Loucy (cell line): ENCODE measurements around the gene CCDC57.
"Not testable (repeated sequence)": the region's sequence is repeated elsewhere in the genome, so short reads cannot be mapped to it uniquely, and the experiment has no call there.

ENCODE experiments used
- H2AFZ ChIP-seq: fragments of 200-600 bp; sonication (generic); 2 replicates; pipeline ENCODE4 v1.6.0; 2016; ENCODE audit warnings: antibody characterized with exemption, mild to moderate bottlenecking, low read length, moderate library complexity
- H3F3A ChIP-seq: fragments of 200-600 bp; 2 replicates; pipeline ENCODE4 v1.6.0; 2016; ENCODE audit warnings: antibody characterized with exemption, low read depth, mild to moderate bottlenecking
- H3K27me3 ChIP-seq: fragments of 200-600 bp; sonication (generic); 2 replicates; pipeline ENCODE4 v1.6.1; 2014; ENCODE audit warnings: low read length, mild to moderate bottlenecking; ENCODE audit not compliant: insufficient read depth, poor library complexity, severe bottlenecking
- H3K36me3 ChIP-seq: fragments of 200-600 bp; sonication (generic); 2 replicates; pipeline ENCODE4 v1.6.1; 2016; ENCODE audit warnings: low read length; ENCODE audit not compliant: insufficient read depth
- H3K4me1 ChIP-seq: fragments of 200-600 bp; sonication (generic); 2 replicates; pipeline ENCODE4 v1.5.1; 2014; ENCODE audit warnings: low read length, mild to moderate bottlenecking; ENCODE audit not compliant: insufficient read depth, poor library complexity, severe bottlenecking
- H3K4me2 ChIP-seq: fragments of 200-600 bp; sonication (generic); 2 replicates; pipeline ENCODE4 v1.6.0; 2014; ENCODE audit warnings: antibody characterized with exemption, low read length, low read depth, mild to moderate bottlenecking; ENCODE audit not compliant: poor library complexity, severe bottlenecking
- H3K4me3 ChIP-seq: fragments of 200-600 bp; sonication (generic); 2 replicates; pipeline ENCODE4 v1.5.1; 2014; ENCODE audit warnings: low read length, mild to moderate bottlenecking, mixed read lengths; ENCODE audit not compliant: poor library complexity, severe bottlenecking
- H3K79me2 ChIP-seq: fragments of 200-600 bp; sonication (generic); 2 replicates; pipeline ENCODE4 v1.6.1; 2014; ENCODE audit warnings: low read length; ENCODE audit not compliant: insufficient read depth
- H3K9ac ChIP-seq: fragments of 200-600 bp; sonication (generic); 2 replicates; pipeline ENCODE4 v1.6.0; 2014; ENCODE audit warnings: mild to moderate bottlenecking, low read depth, low read length, moderate library complexity; ENCODE audit not compliant: poor library complexity, severe bottlenecking
- H3K9me2 ChIP-seq: fragments of 200-600 bp; sonication (generic); replicated peaks from 2 replicates; pipeline ENCODE4 v1.6.1; 2016; ENCODE audit warnings: low read depth, low read length, mixed read lengths
- H3K9me3 ChIP-seq: fragments of 200-600 bp; sonication (generic); 2 replicates; pipeline ENCODE4 v1.6.1; 2014; ENCODE audit warnings: mild to moderate bottlenecking, antibody characterized with exemption, low read length, low read depth; ENCODE audit not compliant: insufficient read depth
- H4K20me1 ChIP-seq: fragments of 200-600 bp; sonication (generic); 2 replicates; pipeline ENCODE4 v1.6.0; 2014; ENCODE audit warnings: antibody characterized with exemption, low read length, mild to moderate bottlenecking; ENCODE audit not compliant: insufficient read depth, poor library complexity, severe bottlenecking
- EZH2phosphoT487 ChIP-seq: fragments of 200-600 bp; IDR thresholded peaks from 2 replicates; pipeline ENCODE4 v1.6.1; 2018; ENCODE audit warnings: antibody characterized with exemption, mild to moderate bottlenecking, moderate library complexity, borderline replicate concordance
- TF ChIP-seq, protein P1 (sequence below): fragments of 200-600 bp; sonication (generic); conservative IDR thresholded peaks from 2 replicates; pipeline ENCODE4 v1.5.1; 2014; ENCODE audit warnings: mild to moderate bottlenecking, antibody characterized with exemption, low read length

Gene CCDC57

DNA sequence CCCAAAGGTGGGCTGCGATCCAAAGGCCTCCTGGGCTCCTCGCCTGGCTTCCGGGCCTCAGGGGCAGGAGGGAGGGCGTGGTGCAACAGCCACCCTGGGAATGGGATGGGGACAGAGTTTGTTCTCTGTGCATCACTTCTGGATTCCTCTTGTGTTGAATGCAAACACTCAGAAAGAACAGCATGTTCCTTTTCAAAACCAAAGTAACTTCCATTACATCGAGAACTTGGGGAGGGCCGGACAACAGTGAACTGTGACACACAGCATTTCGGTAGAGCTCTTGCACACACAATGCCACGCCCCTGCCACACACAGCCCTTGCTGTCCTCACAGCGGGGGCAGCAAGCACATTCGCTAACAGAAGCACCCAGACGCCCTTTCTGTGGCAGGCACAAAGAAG, 78.5 kb downstream of the CCDC57 start:
- Histone ChIP-seq H3K79me2 (no peaks in the 10 kb centered on the region), H2AFZ (no peak overlapping the region), H3K4me2 (no peak overlapping the region), H3K9me3 (no peaks in the 10 kb centered on the region), H3K9ac (no peak overlapping the region), H3K27me3 (no peaks in the 10 kb centered on the region), H3K4me1 (no peaks in the 10 kb centered on the region), H3K4me3 (no peak overlapping the region), H3F3A (no peaks in the 10 kb centered on the region), H4K20me1 (no peaks in the 10 kb centered on the region), H3K9me2 (no peaks in the 10 kb centered on the region), H3K36me3 (peaks cover 6% of the 10 kb centered on the region; the same call in 1 of the 2 replicates)
- no peak for TF ChIP-seq EZH2phosphoT487
- TF ChIP-seq, protein P1, sequence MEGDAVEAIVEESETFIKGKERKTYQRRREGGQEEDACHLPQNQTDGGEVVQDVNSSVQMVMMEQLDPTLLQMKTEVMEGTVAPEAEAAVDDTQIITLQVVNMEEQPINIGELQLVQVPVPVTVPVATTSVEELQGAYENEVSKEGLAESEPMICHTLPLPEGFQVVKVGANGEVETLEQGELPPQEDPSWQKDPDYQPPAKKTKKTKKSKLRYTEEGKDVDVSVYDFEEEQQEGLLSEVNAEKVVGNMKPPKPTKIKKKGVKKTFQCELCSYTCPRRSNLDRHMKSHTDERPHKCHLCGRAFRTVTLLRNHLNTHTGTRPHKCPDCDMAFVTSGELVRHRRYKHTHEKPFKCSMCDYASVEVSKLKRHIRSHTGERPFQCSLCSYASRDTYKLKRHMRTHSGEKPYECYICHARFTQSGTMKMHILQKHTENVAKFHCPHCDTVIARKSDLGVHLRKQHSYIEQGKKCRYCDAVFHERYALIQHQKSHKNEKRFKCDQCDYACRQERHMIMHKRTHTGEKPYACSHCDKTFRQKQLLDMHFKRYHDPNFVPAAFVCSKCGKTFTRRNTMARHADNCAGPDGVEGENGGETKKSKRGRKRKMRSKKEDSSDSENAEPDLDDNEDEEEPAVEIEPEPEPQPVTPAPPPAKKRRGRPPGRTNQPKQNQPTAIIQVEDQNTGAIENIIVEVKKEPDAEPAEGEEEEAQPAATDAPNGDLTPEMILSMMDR, result no peak

DNA sequence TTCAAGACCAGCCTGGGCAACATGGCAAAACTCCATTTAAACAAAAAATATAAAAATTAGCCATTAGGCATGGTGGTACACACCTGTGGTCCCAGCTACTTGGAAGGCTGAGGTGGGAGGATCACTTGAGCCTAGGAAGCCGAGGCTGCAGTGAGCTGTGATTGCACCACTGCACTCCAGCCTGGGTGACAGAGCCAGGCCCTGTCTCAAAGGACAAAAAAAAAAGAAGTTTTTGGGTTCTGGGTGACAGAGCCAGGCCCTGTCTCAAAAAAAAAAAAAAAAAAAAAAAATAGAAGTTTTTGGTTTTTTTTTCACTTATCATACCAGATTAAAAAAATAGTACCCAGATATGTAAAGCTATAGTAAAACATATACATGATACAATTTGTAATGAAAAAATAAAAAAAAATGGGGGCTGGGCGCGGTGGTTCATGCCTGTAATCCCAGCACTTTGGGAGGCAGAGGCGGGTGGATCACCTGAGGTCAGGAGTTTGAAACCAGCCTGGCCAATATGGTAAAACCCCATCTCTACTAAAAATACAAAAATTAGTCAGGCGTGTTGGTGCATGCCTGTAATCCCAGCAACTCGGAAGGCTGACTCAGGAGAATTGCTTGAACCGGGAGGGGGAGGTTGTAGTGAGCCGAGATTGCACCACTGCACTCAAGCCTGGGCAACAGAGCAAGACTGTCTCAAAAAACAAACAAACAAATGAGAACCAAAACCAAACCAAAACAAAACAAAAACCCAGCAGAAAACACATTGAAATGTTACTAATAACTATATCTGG, 79.3 kb downstream of the CCDC57 start:
- H3F3A ChIP-seq, H3K79me2 ChIP-seq, H3K36me3 ChIP-seq, H3K4me1 ChIP-seq, H3K27me3 ChIP-seq, H3K4me2 ChIP-seq, H3K4me3 ChIP-seq, H2AFZ ChIP-seq, H4K20me1 ChIP-seq, H3K9ac ChIP-seq, H3K9me3 ChIP-seq, H3K9me2 ChIP-seq: not testable (repeated sequence)

DNA sequence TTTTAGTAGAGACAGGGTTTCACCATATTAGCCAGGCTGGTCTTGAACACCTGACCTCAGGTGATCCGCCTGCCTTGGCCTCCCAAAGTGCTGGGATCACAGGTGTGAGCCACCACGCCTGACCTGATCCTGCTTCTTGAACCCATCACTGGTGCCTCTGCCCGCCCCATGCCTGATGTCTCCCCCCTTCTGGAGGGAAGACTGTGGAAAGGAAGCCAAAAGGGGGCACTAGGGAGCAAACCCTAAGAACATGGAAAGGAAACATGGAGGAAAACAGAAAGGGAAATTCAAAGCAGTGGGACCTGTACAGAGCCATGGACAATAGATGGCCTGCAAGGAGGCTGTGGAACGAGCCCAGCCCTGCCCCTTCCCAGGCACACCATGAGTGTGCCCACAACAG, 83.5 kb downstream of the CCDC57 start:
- H3K4me1 ChIP-seq, result peaks cover 24% of the 10 kb centered on the region
- no peak overlapping the region for H3K9ac ChIP-seq
- no peak for TF ChIP-seq EZH2phosphoT487
- TF ChIP-seq, protein P1, result peak; percentile 36
- peaks cover 4% of the 10 kb centered on the region; the same call in 1 of the 2 replicates for H3K79me2 ChIP-seq
- no peaks in the 10 kb centered on the region for H3K27me3 ChIP-seq
- H3K4me3 ChIP-seq, result no peak overlapping the region
- H3F3A ChIP-seq, result 0 out of 2 replicates have a peak, but pooled peaks cover 3% of the 10 kb centered on the region
- no peaks in the 10 kb centered on the region for H3K9me3 ChIP-seq
- peaks cover 17% of the 10 kb centered on the region; the same call in 1 of the 2 replicates for H3K36me3 ChIP-seq
- H3K9me2 ChIP-seq, result no peaks in the 10 kb centered on the region
- no peak overlapping the region for H2AFZ ChIP-seq
- no peaks in the 10 kb centered on the region for H4K20me1 ChIP-seq
- H3K4me2 ChIP-seq, result no peak overlapping the region

DNA sequence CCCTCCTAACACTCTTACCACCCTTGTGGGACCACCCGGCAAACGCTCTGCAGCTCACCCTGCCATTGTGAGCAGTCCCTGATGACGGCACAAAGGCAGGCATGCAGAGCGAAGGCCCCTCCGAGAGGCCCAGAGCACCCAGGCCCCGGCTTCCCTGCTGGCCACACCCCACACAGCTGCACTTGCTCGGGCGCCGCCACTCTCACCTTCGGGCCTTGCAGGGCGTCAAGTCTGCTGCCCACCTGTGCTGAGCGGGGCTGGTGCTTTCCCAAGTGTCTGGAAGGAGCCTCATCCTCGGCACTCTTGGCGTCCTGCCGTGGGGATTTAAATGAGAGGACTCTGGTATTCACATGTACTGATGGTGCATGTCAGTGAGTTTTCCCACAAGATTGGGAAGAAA, 84.4 kb downstream of the CCDC57 start:
- no peaks in the 10 kb centered on the region for H3K27me3 ChIP-seq
- peaks cover 4% of the 10 kb centered on the region; the same call in 1 of the 2 replicates for H3K79me2 ChIP-seq
- H3K36me3 ChIP-seq, result peaks cover 23% of the 10 kb centered on the region; the same call in 1 of the 2 replicates
- H3K9me3 ChIP-seq, result no peaks in the 10 kb centered on the region
- no peak for TF ChIP-seq EZH2phosphoT487
- TF ChIP-seq, protein P1, result no peak
- H3K9ac ChIP-seq, result peak overlapping the region; percentile 62
- H2AFZ ChIP-seq, result no peak overlapping the region
- 0 out of 2 replicates have a peak, but pooled peaks cover 3% of the 10 kb centered on the region for H3F3A ChIP-seq
- H3K4me1 ChIP-seq, result peaks cover 24% of the 10 kb centered on the region
- no peak overlapping the region for H3K4me3 ChIP-seq
- H3K4me2 ChIP-seq, result peak overlapping the region; percentile 76
- no peaks in the 10 kb centered on the region for H3K9me2 ChIP-seq
- H4K20me1 ChIP-seq, result no peaks in the 10 kb centered on the region
